Liver (tissue), 3 donors: ENCODE results near the gene SLC9C2.

Source experiments
- FOXA1 ChIP-seq: IDR thresholded peaks from 2 replicates; pipeline ENCODE4 v1.6.1; 2016; ENCODE audit warnings: antibody characterized with exemption
- RAD21 ChIP-seq, 2 donors: IDR thresholded peaks; 2 replicates each; pipeline ENCODE4 v1.6.1; 2016; ENCODE audit warnings: antibody characterized with exemption in 2 of 2, mild to moderate bottlenecking in 2 of 2
- SP1 ChIP-seq: IDR thresholded peaks from 2 replicates; pipeline ENCODE4 v1.6.1; 2018; ENCODE audit warnings: antibody characterized with exemption, mild to moderate bottlenecking
- TAF1 ChIP-seq: conservative IDR thresholded peaks from 2 replicates; pipeline ENCODE4 v1.6.1; 2016; ENCODE audit warnings: antibody characterized with exemption, mild to moderate bottlenecking
- TF ChIP-seq, protein P1 (sequence below): fragments of 150-350 bp; IDR thresholded peaks from 2 replicates; pipeline ENCODE4 v1.5.1; 2017; ENCODE audit warnings: improper control_type of control experiment, low read depth, low read length; ENCODE audit not compliant: missing input control
- donor health status: healthy.
- donor health status: healthy.

DNA sequence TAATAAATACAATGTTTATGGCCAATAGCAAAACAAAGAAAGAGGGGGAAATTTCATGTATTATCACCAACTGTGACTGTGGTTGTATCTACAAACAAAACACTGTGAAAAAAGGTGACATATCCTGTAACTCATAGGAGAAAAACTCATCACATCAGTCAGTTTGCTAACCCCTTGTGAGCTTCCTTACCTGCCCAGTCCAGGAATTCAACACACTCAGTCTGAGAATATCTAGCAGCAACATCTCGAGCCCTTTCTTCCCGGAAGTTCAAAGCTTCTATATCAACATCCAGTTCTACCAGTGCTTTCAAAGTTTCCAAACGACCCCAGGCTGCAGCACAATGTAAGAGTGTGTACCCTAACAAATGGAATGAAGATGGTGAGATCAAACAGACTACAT, 43.8 kb upstream of the SLC9C2 start:
- TF ChIP-seq, protein P1, sequence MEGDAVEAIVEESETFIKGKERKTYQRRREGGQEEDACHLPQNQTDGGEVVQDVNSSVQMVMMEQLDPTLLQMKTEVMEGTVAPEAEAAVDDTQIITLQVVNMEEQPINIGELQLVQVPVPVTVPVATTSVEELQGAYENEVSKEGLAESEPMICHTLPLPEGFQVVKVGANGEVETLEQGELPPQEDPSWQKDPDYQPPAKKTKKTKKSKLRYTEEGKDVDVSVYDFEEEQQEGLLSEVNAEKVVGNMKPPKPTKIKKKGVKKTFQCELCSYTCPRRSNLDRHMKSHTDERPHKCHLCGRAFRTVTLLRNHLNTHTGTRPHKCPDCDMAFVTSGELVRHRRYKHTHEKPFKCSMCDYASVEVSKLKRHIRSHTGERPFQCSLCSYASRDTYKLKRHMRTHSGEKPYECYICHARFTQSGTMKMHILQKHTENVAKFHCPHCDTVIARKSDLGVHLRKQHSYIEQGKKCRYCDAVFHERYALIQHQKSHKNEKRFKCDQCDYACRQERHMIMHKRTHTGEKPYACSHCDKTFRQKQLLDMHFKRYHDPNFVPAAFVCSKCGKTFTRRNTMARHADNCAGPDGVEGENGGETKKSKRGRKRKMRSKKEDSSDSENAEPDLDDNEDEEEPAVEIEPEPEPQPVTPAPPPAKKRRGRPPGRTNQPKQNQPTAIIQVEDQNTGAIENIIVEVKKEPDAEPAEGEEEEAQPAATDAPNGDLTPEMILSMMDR = no peak
- TF ChIP-seq TAF1 (no peak), FOXA1 (no peak), RAD21 (IDR thresholded peaks at IDR 0.05) (no peak), SP1 (no peak)
